ENCODE data around the gene RELB.

GRCh38 chr19:45047188-45047797, 46.0 kb downstream of the RELB start:
- TF ChIP-seq POLR2AphosphoS5 (IDR thresholded peaks at IDR 0.05; ENCODE audit: low read depth, low read length) (no peak), POLR2A (IDR thresholded peaks at IDR 0.05; ENCODE audit: low read depth, low read length) (no peak), POU2F2 (IDR thresholded peaks at IDR 0.05; ENCODE audit: low read depth, low read length) (no peak)
